HCEC 1CT (cell line): ENCODE data around the gene ZNF892.
"Not testable (repeated sequence)": the region's sequence is repeated elsewhere in the genome, so short reads cannot be mapped to it uniquely, and the experiment has no call there.

ENCODE experiments used
- DNase-seq: peaks from one replicate; pipeline ENCODE4 v3.0.0-alpha.2; 2017

The ZNF892 gene

GRCh38 chr2:95207111-95207961 is at the start of gene ZNF892:
ZNF892 (plus strand) TSS chr2:95207521; CDS start chr2:95207816, 295 bp downstream.
- DNase-seq, result peak; percentile 90

DNA sequence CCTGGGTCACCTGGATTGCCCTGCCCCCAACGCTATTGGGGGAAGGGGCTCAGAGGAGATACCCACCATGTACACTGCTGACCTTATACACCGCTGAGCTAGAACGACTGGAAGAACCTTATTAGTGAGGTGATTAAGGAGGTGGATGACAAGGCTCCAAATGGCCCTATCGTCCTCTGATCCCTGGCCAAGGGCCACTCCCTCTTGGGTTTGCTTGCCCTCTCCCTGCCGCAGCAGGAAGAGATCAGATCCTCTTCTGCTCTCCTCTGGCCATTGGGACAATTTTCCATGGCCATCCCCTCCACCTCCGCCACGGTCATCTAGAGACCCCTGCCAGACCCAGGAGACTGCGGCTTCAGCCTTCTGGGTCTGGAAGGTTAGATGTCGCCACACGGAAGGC is 48.9 kb upstream of the ZNF892 start:
- no peak for DNase-seq

DNA sequence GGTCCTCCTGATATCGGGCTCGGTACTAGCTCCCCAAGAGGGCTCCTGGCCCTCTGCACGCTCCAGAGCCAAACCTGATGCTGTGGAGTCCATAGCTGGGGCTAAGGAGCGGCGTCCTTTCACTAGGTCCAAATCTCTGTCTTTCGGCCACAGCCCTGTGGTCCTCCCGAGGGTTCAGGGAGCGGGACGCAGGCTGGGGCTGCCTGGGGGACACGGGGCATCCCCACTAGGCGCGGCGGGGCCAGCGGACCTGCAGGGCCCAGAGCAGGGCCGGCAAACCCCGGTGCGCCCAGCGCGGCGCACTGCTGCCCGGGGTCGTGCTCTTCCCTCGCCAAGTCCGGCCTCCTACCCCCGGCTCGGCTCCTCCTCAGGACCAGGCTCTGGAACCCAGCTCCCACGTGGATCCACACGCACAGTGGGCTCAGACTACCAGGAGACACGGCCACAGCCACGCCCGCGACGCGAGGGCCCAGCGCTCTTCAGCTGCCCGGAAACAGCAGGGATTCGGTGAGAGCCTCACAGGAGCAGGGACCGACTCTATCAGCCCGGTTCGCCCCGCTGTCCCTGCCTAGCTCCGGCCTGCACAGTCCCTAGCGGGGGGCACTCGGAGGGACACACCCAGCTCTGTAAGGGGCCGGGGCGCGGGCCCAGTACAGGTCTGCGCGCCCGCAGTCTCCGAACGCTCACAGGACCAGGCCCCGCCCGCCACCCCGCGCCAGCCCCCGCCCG is 48.3 kb upstream of the ZNF892 start:
- DNase-seq, result peak; percentile 47

GRCh38 chr2:95159690-95160449 is 47.5 kb upstream of the ZNF892 start, which contains the start of gene ZNF514:
ZNF514 (minus strand) TSS chr2:95159848; CDS start chr2:95153253, 6,595 bp downstream.
- DNase-seq, result peak; percentile 61

DNA sequence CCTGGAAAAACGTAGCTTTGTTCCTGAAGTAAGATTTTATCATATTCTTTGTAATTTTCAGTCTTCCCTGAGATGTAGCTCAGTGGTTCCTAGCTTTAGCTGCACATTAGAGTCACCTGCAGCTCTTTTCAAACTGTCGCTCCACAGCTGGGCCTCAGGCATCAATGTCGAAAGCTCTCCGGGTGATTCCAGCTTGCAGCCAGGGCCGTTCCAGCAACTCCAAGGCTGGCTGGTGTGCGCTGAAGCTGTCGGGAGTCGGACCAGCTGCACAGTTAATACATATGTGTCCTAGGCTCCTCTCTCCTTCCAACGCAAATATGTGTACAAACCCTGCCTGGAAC is 42.3 kb upstream of the ZNF892 start:
- DNase-seq, result no peak

DNA sequence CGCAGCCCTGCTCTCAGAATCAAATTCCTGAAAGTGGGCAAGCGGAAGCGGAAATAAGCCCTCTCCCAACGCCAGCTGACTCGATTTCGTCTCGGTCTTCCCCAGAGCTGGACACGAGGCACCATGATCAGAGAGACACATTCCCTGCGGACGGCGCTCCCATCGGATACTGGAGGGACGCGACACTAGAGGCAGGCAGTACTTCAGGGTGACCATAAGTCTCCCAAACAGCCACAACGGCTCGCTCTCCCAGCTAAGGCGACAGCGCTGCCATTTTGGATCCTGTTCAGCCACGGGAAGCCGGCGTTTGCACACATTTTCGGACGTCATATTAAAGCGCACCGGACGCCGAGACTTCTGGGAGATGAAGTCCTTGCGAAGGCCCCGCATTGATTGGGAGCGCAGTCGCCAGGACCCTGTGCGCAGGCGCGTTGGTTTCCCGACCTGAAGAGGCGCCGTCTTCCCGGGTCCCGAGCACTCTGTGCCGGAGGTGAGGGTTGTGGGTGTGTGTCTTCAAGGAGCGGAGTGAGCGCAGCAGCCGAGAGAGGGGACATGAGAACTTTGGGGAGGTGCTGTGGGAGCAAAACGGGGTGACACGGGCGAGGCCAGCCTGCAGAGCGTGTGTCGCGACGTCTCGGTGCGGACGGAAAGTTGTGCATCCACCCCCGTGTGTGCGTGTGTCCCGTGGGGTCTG is 41.8 kb upstream of the ZNF892 start, which contains the start of gene ZNF2:
Gene ZNF2, plus strand, starts transcription at position 439 of the 694 bp plus-strand sequence. CDS start 10,418 bp downstream, outside the sequence.
- DNase-seq, result peak; percentile 96

- DNase-seq, result peak; percentile 11
Measured at GRCh38 chr2:95166065-95166763, 41.1 kb upstream of the ZNF892 start.

GRCh38 chr2:95171902-95172301 is 35.4 kb upstream of the ZNF892 start:
- no peak for DNase-seq

DNA sequence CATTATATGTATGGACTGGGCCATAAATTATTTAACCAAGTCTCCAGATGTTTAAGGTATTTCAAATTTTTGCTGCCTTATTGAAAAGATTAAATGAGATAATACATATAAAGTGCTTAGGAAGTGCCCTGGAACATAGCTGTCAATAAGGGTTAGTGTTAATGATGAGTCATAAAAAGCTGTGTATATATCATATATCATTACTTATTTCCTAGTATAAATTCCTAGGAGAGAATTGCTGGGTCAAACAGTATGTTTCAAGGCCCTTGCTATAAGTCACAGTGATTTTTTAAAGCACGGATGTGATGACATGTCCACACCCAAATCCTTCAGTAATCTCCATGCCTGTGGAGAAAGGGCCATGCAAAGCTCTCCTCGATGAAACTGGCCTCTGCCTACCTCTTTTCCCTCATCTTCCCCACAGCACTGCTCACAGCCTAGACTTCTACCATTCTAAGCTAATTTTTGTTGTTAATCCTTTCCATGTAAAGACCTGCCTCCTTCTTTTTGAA is 33.2 kb upstream of the ZNF892 start:
- DNase-seq, result peak; percentile 53

DNA sequence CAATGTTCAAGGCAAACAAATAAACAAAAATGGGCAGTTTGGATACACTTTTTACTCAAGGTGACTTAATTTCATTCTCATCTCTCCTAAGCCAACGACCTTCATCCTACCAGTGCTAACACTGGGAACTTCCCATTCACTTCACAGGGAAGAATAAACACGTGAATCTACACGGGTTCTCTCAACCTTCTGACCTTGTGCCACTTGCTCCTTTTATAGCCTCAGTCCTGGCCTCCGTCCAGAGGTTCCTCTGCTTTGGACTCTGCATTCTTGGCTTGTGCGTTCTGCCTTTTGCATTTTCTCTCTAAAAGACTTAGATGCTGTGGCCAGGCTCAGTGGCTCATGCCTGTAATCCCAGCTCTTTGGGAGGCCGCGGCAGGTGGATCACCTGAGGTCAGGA is 27.9 kb upstream of the ZNF892 start:
- DNase-seq, result no peak

DNA sequence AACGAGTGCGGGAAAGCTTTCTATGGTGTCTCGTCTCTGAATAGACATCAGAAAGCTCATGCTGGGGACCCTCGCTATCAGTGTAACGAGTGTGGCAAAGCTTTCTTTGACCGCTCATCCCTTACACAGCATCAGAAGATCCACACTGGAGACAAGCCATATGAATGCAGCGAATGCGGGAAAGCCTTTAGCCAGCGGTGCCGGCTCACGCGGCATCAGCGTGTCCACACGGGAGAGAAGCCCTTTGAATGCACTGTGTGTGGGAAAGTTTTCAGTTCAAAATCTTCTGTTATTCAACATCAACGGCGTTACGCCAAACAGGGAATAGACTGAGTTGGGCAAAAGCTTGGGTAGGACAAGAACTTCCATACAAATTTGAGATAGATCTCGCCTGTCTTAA is 25.5 kb upstream of the ZNF892 start:
- no peak for DNase-seq

- no peak for DNase-seq
Measured at GRCh38 chr2:95185197-95185596, 22.1 kb upstream of the ZNF892 start.

- DNase-seq, result no peak
Measured at GRCh38 chr2:95185973-95186372, 21.3 kb upstream of the ZNF892 start.

GRCh38 chr2:95192956-95193355 is 14.4 kb upstream of the ZNF892 start:
- DNase-seq, result not testable (repeated sequence)

- no peak for DNase-seq
Measured at GRCh38 chr2:95203911-95204310, 3.4 kb upstream of the ZNF892 start.

- no peak for DNase-seq
Measured at GRCh38 chr2:95204396-95204795, 2.9 kb upstream of the ZNF892 start.

DNA sequence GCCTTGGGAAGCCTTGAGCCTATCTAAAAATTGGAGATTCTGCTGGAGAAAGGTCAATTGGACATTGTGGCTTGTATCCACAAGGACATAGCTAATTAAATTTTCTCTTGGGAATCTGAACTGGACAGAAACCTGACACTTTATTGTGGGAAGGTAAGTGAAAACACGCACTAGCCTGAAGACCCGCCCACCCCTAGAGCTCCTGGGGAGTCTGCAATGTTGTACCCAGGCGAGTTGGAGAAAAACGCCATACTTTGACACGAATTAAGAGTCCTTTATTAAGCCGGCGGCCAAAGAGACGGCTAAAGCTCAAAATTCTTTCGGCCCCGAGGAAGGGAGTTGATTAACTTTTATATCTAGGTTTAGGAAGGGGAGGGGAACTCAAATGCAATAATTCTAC is 1.2 kb upstream of the ZNF892 start:
- no peak for DNase-seq

- peak; percentile 31 for DNase-seq
Measured at GRCh38 chr2:95208106-95208505, 785 bp downstream of the ZNF892 start.

DNA sequence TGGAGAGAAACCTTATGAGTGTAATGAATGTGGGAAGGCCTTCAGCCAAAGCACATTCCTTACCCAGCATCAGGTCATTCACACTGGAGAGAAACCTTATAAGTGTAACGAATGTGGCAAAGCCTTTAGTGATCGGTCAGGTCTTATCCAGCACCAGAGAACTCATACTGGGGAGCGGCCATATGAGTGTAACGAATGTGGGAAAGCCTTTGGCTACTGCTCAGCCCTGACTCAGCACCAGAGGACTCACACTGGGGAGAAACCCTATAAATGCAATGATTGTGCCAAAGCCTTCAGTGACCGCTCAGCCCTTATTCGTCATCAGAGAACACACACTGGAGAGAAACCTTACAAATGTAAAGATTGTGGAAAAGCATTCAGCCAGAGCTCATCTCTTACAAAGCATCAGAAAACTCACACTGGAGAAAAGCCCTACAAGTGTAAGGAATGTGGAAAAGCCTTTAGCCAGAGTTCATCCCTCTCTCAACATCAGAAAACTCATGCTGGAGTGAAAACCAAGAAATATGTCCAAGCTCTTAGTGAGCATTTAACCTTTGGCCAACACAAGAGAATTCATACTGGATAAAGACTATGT is 7.8 kb downstream of the ZNF892 start:
- no peak for DNase-seq

DNA sequence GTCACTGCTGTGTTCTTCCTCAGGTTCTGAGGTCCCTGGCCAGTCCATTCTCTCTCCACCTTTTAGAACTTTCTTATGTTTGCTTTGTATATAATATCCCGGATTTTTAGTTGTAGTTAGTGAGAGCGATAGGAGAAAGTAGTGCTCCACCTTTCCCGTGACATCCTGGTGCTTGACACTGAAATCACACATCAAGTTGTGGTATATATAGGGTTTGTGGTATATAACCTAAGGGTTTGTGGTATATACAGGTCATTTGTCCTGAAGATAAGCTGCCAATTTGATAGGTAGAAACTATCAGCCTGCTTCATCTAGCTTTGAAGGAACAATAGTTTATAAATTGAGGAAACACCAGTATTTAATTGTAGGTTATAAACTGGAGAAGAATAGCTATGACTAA is 13.1 kb downstream of the ZNF892 start:
- DNase-seq, result no peak

DNA sequence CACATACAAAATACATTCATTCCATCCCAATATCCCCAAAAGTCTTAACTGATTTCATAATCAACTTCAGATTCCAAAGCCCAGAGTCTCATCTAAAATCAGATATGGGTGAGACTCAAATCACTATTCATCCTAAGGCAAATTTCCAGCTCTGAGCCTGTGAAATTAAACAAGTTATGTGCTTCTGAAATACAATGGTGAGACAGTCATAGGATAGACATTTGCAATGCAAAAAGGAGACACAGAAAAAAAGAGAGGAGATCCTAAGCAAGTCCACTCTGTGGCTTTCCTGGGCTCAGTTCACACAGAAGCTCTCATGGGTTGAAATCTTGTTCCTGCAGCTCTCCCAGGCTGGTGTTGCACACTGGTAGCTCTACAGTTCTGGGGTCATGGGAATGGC is 18.3 kb downstream of the ZNF892 start:
- no peak for DNase-seq
